Measurements from ENCODE around the gene TTYH2. TPM values are rescaled to one million over a fixed set of nuclear protein-coding genes. Genes with fewer than 3 reads are reported as not detected.

Gene TTYH2
- total and polyA plus RNA-seq, 2 experiments from 2014 or later, result 1.4 to 3.9 TPM

GRCh38 chr17:74182041-74182723, 31.2 kb upstream of the TTYH2 start (continued):
- TF ChIP-seq ETS1 (IDR thresholded peaks at IDR 0.05), result no peak
- no peak for TF ChIP-seq REST (IDR thresholded peaks at IDR 0.05; ENCODE audit: unreplicated experiment)
- no peak for TF ChIP-seq CREB1 (CRISPR knock-in tag; IDR thresholded peaks at IDR 0.05; ENCODE audit: low read depth)

- no peaks in the 10 kb centered on the region for H3K79me2 ChIP-seq (replicated peaks; ENCODE audit: insufficient read depth)
- H3F3A ChIP-seq (replicated peaks; ENCODE audit: low read depth), result no peaks in the 10 kb centered on the region
- H3K27ac ChIP-seq (ENCODE audit: low read depth), result no peak overlapping the region
- no peaks in the 10 kb centered on the region for H3K36me3 Mint-ChIP-seq (ENCODE audit: low read depth)
- no peak overlapping the region for H3K4me3 Mint-ChIP-seq
- no peaks in the 10 kb centered on the region; the same call in 2 of the 3 replicates for H3K9me3 Mint-ChIP-seq
- no peak overlapping the region for H3K4me2 ChIP-seq
- ATAC-seq (no peak), DNase-seq (ENCODE audit: low spot score) (no peak)
- no peaks in the 10 kb centered on the region for H3K36me3 ChIP-seq (ENCODE audit: insufficient read depth)
- H3K27me3 ChIP-seq (ENCODE audit: insufficient read depth), result no peaks in the 10 kb centered on the region
- H3K27me3 Mint-ChIP-seq (ENCODE audit: insufficient read depth, low read depth, poor library complexity), result no peaks in the 10 kb centered on the region
- 0 out of 2 replicates have a peak, but pooled peaks cover 4% of the 10 kb centered on the region for H3K4me1 ChIP-seq (ENCODE audit: insufficient read depth)
- no peak overlapping the region for H3K27ac Mint-ChIP-seq
- H3K4me3 ChIP-seq, result no peak overlapping the region
- peaks cover 11% of the 10 kb centered on the region for H3K4me1 Mint-ChIP-seq
- H3K9me2 ChIP-seq (ENCODE audit: insufficient read depth), result no peaks in the 10 kb centered on the region
- no peaks in the 10 kb centered on the region for H4K20me1 ChIP-seq (replicated peaks; ENCODE audit: insufficient read depth)
- no peak overlapping the region for H2AFZ ChIP-seq
- TF ChIP-seq JUNB (IDR thresholded peaks at IDR 0.05; ENCODE audit: unreplicated experiment) (no peak), ETS1 (IDR thresholded peaks at IDR 0.05) (no peak), NANOG (IDR thresholded peaks at IDR 0.05; ENCODE audit: borderline replicate concordance) (no peak), ZNF331 (CRISPR knock-in tag; IDR thresholded peaks at IDR 0.05; ENCODE audit: low read depth) (no peak), POLR2AphosphoS5 (IDR thresholded peaks at IDR 0.05; ENCODE audit: low read depth) (no peak), REST (IDR thresholded peaks at IDR 0.05; ENCODE audit: unreplicated experiment) (no peak), ZNF114 (CRISPR knock-in tag; IDR thresholded peaks at IDR 0.05) (no peak), CTCF (conservative IDR thresholded peaks at IDR 0.05; ENCODE audit: low read depth in 2 of 2) (no peak)
Observed at GRCh38 chr17:74183411-74183810, 30.0 kb upstream of the TTYH2 start.
